ENCODE measurements around the gene CPA5. TPM values are rescaled to one million over a fixed set of nuclear protein-coding genes. Genes with fewer than 3 reads are reported as not detected.
A peak's percentile ranks its signal among the peaks of the same experiment; 100 is the strongest.

The CPA5 gene
- total RNA-seq, 6 experiments from 2014 or later: not detected

GRCh38 chr7:130358471-130358870 lies 13.9 kb downstream of the CPA5 start:
- Histone ChIP-seq H3K27ac (no peak overlapping the region), H3K4me1 (no peaks in the 10 kb centered on the region), H3K4me3 (no peak overlapping the region), H3K9me3 (no peaks in the 10 kb centered on the region), H3K27me3 (no peaks in the 10 kb centered on the region), H3K36me3 (no peaks in the 10 kb centered on the region)
- DNase-seq: no peak
- intact Hi-C loops (cut with DNase I): no loop called here
- no peak for ATAC-seq
- WGBS (ENCODE audit: insufficient coverage, low coverage, low lambda C conversion rate, missing lambda C conversion rate): 87% methylated on average over 3 of the region's 4 CpGs
- TF ChIP-seq CTCF (IDR thresholded peaks at IDR 0.05): no peak
- TF ChIP-seq POLR2A (IDR thresholded peaks at IDR 0.05): no peak

GRCh38 chr7:130359276-130359857 lies 14.8 kb downstream of the CPA5 start:
- ATAC-seq (no peak), DNase-seq (peak in 1 of 3 donors; percentile 28)
- Histone ChIP-seq H3K9me3 (no peaks in the 10 kb centered on the region), H3K4me1 (no peaks in the 10 kb centered on the region), H3K36me3 (no peaks in the 10 kb centered on the region), H3K4me3 (no peak overlapping the region), H3K27me3 (no peaks in the 10 kb centered on the region), H3K27ac (no peak overlapping the region)
- 77% methylated on average over 5 of the region's 5 CpGs for WGBS (ENCODE audit: insufficient coverage, low coverage, low lambda C conversion rate, missing lambda C conversion rate)
- intact Hi-C loops (cut with DNase I): no loop called here
- TF ChIP-seq CTCF (IDR thresholded peaks at IDR 0.05) (no peak), POLR2A (IDR thresholded peaks at IDR 0.05) (no peak)

DNA sequence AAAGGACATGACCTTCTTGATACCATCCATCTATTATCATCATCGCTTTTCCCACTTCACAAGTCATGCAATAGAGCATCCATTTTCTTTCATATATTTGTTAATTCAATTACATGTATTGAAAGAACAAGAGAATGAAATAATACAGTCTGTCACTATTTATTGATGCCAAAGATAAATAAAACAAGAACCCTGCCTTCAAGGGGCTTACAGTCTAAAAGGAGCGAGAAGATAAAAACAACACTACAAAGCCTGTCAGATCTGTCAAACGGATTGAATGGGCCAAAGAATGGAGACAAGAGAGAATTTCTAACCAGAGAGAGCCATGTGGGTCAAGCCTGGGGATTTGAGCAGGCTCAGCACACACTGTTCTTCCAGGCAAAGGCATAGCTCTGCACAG lies 15.9 kb downstream of the CPA5 start:
- no peaks in the 10 kb centered on the region for H3K27me3 ChIP-seq
- no peaks in the 10 kb centered on the region for H3K36me3 ChIP-seq
- peak in 1 of 3 donors; percentile 5 for DNase-seq
- H3K9me3 ChIP-seq: no peaks in the 10 kb centered on the region
- intact Hi-C loops (cut with DNase I): no loop called here
- TF ChIP-seq CTCF (IDR thresholded peaks at IDR 0.05) (no peak), POLR2A (IDR thresholded peaks at IDR 0.05) (no peak)
- H3K4me3 ChIP-seq: no peak overlapping the region
- no peak overlapping the region for H3K27ac ChIP-seq
- 70% methylated on average over 3 of the region's 3 CpGs for WGBS (ENCODE audit: insufficient coverage, low coverage, low lambda C conversion rate, missing lambda C conversion rate)
- H3K4me1 ChIP-seq: no peaks in the 10 kb centered on the region
- ATAC-seq: no peak

GRCh38 chr7:130361681-130362080 lies 17.1 kb downstream of the CPA5 start:
- intact Hi-C loops (cut with DNase I): no loop called here
- peak in 1 of 3 donors; percentile 41 for DNase-seq
- Histone ChIP-seq H3K27me3 (no peaks in the 10 kb centered on the region), H3K4me3 (no peak overlapping the region), H3K36me3 (no peaks in the 10 kb centered on the region), H3K27ac (no peak overlapping the region), H3K9me3 (no peaks in the 10 kb centered on the region), H3K4me1 (no peaks in the 10 kb centered on the region)
- TF ChIP-seq CTCF (IDR thresholded peaks at IDR 0.05) (no peak), POLR2A (IDR thresholded peaks at IDR 0.05) (no peak)
- ATAC-seq: no peak
- 70% methylated on average over 4 of the region's 7 CpGs for WGBS (ENCODE audit: insufficient coverage, low coverage, low lambda C conversion rate, missing lambda C conversion rate)

Data from right lobe of liver (tissue), 6 donors.